RKO (cell line): ENCODE results near the gene FXYD2.
"Not testable (repeated sequence)": the region's sequence is repeated elsewhere in the genome, so short reads cannot be mapped to it uniquely, and the experiment has no call there.

ENCODE experiments used
- DNase-seq: peaks from one replicate; pipeline ENCODE4 v3.0.0-alpha.2; 2016; ENCODE audit warnings: low spot score

Gene FXYD2

DNA sequence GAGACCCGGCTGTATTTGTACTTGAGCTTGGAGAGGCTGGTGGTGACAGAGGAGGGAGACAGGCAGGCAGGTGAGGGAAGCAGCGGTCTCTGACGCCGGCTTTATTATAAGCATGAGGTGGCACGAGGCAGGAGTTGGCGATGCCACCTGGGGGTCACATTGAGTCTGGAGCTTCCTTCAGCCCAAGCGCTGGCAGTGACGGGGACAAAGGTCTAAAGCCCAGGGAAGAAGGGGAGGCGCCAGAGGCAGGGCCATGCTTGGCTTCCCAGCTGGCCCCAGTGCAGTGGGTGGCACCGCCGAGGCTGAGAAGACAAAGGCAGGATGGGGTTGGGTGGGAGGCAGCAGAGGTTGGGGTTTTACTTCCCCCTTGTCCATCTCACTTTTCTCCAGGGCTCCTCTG is 4.5 kb downstream of the FXYD2 start:
- no peak for DNase-seq

DNA sequence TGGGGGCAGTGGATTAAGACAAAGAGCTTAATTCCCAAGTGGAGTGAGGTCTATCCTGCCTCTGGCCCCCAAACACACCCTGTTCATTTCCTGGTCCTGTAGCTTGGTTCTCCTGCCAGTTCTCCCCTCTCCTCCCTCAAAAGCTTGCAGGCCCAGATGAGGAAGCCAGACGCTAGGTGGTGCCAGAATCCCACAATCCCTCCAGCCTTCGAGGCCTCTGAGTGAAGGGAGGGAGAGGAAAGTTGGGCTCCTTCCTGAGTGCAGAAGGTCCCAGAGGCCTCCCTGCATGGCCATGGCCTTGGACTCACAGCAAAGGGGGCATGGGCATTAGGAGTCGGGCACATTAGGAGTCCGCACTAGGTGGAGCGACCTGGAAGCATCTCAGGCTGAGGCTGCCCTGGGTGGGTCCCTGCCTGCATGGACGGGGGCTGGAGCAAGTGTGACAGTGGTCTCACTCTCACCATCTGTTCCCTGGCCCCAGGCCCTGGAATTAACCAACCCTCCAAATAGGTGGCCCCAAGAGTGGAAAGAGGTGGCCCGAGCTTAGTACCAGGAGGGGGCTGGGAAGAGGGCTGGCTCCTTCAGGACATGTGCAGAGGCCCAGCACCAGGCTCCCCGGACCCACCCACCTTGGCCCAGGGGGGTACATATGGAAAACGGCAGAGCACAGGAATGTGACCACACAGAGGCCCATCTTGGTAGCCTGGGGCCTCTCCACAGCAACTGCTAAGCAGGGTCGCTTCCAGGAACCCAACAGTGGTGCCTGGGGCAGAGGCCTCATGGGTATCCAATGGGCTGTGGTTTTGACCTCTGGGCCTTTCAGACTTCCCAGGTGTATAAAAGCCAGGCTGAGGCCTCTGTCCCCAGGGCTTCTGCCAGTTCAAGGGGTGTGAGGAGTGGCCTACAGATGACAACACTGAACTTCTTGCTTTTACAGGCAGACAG is 5.2 kb downstream of the FXYD2 start:
- DNase-seq = no peak

DNA sequence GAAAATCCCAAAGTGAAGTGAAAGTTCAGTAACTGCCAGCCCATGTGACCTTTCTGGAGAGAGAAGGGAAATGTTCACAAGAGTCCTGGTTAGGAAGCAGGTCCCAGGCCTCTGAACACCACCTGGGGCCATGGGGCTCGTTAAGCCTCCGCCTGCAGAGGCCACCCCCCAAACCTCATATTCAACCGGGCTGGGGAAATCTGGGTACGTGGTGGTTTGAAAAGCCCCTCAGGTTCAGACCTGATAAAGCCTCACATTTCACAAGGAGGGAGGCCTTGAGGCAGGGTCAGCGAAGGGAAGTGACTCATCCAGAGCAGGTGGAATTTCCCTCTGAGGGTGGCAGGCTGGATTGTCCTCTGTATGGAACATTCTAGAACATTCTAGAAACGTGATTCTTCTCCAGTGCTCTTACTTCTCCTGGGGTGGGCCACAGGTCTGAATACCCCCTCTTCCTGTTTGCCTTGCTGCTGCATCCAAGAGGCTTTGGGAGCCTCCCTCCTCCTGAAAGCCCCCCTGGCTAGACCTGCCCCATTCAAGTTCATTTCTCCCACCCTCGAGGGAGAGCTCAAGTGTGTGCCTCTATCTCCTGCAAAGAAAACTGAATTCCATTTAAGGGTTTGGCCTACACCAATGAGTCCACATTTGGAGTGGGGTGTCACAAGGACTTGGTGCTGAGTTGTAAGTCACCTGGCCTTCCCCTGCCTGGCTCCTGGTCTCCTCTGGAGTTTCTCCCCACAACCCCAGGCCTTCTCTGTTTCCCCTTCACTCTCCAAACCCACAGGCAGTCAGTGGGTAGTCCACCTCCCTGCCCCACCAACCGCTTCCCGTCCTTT is 6.3 kb downstream of the FXYD2 start:
- no peak for DNase-seq

DNA sequence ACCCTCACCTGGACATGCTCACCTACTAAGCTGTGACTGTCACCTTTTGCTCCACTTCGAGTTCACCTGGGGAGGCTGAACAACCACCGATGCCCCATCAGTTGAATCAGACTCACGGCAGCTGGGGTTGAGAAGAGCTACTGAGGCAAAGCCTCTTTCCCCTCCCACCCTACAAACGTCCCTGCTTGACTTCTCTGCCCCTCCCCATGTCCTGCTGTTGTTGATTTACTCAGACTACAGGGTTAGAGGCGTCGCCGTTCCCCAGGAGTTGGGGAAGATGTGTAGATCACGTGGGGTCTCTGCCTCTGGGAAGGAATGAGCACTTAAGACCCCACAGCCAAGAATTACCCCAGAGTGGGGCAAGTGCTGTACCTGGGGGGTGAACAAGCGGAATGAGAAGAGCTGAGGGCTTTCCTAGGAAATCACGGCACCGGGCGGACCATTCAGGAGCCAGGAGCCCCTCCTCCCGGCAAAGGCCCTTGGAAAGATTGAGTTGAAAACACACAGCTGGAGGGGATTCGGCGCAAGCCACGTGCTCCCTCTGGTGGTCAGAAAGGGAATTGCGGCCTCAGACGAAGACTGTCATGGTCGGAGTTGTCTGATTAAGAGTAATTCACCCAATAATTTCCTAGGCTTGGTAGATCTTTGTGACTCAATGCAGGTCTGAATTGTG is 7.0 kb downstream of the FXYD2 start:
- DNase-seq = peak; percentile 72

DNA sequence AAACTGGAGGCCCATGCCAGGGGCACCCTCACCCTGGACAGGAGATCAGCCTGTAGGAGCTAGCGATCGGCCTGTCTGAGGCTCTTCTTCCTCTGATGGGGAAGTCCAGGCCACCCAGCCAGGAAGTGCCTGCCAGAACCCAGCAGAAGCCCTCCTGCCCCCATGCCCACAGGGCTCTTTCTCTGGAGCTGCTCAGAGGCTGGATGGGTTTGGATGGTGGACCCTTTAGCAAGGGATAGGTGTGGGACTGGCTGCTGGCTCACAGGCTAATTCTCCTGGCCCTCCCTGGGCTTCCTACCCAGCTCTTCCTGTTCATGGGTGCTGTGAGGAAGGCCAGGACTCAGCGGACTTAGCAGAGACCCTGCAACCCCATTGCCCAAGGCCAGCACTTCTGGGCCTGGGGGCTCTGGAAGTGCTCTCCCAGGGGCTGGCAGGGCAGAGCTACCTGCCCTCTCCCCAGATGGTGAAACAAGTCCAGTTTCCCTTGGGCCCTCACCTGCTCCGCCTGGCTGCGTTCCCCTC is 7.6 kb downstream of the FXYD2 start:
- DNase-seq = no peak

DNA sequence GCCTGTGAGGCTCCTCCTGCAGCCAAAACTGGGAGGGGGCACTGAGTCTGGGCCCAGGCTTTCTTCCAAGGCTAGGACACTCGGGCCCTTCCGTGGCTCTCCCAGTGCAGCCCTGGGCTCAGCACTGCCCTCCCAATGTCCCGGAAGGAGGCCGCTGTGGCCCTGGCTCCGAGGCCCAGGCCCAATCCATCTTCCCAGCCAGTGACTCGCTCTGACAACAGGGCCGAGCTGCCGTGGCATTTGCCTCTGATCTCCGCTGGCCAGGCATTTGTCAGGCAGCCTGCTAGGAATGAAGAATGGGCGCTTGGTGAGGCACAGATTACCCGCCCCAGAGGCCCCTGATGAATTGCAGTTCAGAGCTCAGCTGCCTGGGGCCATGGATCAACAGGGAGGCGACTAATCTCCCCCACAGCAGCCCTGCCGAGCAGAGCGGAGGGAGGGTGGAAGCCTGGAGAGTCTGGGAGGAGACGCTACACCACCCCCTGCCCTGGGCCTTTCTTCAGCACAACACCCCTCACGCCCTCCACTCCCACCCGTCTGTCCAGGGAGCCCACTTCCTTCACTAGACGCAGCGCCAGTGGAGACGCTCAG is 8.3 kb downstream of the FXYD2 start:
- DNase-seq = peak; percentile 49

DNA sequence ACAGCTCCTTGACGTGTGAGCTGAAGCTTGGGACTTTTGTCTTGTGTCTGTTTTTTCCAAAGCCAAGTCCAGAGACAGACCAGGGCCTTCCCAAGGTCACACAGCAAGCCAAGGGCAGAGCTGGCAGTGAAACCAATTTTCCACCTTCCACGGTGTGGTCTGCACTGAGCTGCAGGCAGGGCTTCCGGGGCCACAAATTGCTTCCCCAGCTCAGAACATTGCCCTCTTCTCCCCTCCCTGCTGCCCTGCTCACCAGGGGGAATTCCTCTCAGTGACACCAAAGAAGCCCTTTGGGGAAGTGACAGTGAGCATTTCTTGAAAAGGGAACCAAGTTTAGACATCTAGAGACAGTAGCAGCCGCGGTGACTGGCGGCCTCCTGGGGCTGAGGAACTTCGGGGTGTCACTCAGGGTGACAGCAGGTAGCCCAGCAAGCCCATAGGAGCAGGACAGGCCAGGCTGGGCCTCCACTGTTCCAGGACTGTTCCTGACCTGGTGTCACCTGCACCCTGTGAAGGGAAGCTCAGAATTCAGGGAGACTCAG is 9.2 kb downstream of the FXYD2 start:
- DNase-seq = no peak

DNA sequence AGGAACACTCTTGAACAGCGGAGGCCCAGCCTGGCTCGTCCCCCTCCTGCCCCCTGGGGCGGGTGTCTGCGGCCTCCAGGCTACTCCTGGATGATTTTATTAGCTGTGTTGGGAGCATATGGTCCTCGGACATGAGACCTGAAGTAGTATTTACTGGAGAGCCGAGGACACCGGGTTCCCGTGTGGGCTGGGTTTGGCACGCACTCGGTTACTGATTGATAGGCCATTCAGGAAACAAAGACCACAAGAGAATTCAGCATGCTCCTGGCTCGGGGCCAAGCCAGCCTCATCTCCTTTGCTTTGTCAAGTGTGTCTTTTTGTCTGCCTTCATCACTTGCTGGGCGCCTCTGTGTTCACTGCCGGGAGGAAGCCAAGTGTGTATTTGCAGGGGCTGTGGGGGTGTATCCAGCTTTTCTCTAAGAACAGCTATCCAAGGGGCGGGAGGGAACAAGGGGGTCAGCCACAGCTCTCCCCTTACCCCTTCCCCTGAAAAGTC is 9.7 kb downstream of the FXYD2 start:
- no peak for DNase-seq

DNA sequence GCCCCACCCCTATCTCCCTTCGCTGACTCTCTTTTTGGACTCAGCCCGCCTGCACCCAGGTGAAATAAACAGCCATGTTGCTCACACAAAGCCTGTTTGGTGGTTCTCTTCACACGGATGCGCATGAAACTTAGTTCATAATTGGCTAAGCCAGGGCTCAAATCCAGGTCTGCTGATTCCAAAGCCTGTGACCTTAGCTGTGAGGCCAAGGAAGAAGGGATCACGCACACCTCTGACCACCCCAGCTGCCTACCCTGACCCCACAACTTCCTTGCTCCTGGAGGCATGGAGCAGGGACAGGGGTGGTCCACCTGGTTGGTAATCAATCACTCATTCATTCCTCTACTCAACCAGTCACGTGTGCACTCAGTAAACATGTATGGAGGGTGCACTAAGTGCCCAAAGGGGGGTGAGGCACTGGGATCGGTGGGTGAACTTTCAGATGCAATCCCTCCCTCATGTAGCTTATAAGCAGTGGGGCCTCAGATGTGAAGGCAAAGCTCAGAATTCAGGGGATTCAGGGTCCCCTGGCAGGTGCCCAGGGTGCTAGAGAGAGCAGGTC is 10.3 kb downstream of the FXYD2 start:
- DNase-seq = no peak

DNA sequence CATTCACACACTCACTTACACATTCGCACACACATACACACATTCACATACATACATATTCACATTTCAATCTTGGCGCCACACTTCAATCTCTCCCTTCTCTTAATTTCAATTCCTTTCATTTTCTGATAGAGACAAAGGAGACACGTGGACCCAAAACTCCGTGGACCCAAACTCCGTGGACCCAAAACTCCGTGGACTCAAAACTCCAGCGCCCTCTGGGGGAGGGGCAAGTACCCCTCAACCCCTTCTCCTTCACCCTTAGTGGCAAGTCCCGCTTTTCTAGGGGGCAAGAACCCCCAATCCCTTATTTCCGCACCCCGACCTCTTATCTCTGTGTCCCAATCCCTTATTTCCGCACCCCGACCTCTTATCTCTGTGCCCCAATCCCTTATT is 14.5 kb downstream of the FXYD2 start:
- not testable (repeated sequence) for DNase-seq

DNA sequence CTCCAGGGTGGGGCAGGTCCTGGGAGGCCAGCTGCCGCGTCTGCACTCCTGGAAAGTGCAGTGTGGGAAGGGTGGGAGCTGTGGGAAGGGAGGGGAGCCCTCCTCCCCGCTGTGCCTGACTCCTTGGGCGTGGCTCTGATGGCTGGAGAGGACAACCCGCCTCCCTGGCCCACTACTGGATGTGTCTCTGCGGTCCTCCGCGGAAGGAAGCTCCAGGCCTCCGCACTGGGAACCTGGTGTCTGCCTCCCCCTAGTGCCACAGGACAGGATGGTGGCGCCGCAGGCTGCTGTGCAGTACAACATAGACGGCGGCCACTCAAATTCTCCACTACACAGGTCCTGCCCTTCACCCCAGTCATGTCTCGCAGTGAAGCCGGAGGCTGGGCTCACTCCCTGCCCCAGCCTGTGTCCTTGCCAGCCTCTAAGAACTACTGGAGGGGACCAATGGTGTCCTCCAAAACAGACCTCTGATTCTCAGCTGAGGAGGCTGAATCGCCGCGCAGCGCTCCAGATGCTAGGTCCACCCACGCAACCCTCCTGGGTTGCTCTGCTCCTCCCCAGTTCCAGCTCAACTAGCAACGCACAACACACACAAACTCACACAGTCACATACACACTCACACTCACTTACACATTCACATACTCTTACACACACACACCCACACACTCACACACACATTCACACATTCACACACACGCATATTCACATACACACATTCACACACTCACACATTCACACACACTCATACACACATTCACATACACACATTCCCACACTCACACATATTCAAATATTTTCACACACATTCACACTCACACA is 15.1 kb downstream of the FXYD2 start:
- peak; percentile 67 for DNase-seq

DNA sequence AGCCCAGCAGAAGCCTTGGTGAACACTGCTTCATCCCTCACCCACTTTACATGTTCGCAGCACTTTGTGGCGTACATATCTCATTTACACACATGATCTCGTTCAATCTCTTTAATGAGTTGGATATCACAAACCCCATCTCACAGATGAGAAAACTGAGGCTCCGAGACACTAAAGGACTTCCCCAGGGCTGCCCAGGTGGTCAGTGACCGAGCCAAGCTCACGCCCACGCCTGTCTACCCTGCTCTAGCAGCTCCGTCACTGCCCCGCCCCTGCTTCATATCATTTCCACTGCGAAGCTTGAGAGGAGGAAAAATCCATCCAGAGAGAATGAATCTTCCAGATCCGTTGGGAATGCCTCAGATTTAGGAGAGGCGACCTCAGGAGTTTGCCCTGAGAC is 15.8 kb downstream of the FXYD2 start:
- no peak for DNase-seq

DNA sequence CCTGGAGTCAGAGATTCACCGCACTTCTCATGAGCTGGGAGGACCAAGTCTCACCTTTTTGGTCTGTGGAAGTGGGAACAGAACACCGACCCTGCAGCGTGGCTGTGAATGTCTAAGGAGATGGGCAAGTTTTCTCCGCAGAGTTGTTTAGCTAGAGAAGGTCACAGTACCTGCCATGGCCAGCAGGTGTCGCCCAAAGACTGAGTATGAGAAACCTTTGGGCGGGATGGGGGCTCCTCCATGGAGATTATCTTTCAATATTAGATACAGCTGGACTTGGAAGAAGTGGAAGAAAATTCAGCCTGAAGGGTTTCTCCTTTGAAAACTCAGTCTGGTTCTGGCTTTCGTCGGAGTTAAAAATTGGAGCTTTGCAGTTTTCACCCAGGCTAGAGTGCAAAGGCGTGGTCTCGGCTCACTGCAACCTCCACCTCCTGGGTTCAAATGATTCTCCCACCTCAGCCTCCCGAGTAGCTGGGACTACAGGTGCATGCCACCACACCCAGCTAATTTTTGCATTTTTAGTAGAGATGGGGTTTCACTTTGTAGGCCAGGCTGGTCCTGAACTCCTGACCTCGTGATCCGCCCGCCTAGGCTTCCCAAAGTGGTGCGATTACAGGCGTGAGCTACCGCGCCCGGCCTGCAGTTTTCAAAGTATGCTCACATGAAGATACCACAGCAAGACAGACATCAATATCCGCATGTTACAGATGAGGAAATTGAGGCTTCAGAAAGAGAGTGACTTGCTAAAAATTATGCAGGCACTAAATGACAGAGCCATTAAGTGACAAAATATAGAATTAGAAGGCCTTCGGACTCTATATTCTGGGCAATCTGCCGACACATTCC is 16.8 kb downstream of the FXYD2 start:
- no peak for DNase-seq

DNA sequence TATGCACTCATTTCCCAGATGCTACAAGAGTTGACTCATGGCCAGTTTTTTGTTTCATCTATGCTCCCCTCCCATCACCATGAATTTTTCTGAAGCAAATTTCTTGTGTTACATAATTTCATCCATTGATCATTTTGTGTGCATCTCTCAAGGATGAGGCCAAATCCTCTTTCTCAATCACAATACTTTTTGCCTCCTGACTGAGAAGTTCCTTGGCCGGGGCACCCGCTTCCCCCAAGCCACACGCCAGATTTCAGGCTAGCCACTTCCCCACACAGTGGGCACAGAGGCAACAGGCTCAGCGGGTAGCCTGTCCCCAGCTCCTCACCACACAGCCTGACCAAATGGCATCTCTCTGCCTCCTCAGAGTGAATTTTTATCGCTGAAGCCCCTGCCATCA is 17.7 kb downstream of the FXYD2 start:
- DNase-seq = no peak

DNA sequence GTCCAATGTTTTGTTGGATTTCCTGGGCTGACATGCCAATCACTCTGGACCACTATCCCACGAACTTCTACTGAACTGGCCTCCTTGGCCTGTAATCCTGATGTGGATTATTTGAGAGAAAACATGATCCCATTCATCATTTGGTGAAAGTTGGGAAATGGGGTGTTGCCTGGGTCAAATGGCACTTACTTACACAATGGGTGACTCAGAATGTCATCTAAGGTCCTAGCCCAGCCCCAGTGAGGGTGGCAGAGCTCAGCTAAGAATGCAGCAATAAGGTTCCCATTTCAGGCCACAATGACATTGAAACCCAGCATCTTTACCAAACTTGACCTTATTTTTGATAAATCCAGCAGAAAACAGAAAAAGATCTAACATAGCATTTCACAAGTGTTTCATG is 19.5 kb downstream of the FXYD2 start:
- DNase-seq = no peak

DNA sequence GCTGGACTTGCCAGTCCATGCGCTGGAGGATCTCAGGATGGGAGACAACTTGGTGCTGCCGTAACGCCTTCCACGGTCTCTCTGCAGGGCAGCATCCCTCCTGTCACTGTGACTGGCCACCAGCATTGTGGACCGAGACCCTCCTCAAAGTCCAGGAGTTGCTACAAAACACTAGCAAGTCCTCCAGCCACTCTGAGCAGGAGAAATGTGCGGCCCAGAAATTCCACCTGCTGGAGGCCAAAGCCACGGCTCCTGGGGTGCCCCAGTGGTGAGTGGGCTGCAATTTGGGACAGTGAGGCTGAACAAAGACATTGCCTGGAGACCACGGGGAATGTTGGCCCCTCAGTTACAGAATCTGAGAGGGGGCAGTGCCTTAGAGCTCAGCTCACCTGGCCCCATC is 20.6 kb downstream of the FXYD2 start:
- DNase-seq = no peak

DNA sequence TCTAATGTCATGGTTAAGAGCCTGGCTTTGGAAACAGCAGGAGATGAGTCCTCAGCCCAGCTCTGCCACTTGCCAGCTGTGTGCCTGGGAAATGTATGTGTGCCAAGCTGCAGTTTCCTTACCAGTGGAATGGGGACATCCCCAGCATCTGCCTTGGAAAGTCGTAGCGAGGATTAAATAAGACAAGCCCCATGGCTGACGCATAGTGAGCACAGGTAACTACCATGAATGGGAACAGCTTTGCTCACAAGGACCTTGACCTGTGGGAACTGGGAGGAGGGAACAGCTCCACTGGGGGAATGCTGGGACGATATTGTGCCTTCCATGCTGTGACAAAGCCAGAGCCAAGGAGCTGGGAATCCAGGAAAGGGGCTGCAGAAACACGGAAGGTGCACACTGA is 24.9 kb downstream of the FXYD2 start:
- no peak for DNase-seq

DNA sequence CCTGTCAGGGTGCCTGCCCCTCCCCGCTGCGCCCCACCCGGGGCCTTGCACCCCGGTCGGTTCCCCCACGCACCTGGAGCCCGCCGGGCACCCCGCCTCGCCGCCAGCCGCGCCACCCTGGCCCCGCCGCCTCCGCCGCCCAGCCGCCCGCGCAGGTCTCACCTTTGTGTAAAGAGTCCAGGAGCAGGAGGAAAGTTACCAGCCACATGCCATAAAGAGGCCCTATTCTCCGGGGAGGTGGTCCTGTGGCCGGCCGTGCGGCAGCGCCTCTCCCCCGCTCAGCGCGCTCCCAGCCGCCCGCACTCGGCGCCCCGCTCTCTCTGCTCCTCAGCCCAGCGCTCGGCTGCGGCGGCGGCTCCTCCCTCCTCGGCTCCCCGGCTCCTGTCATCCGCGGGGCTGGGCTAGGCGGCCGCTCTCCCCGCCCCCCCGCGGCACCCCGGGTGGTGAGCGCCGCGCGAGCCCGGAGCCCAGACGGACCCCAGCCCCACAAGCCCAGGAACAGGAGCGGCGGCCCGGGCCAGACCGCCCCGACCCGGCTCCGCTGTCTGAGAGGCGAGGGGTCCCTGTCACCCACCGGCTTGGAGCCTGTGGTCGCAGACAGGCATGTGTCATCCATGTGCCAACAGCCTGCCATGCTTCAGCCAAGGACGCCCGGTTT is 27.5 kb downstream of the FXYD2 start, which contains the start of gene DSCAML1:
Gene DSCAML1, minus strand, starts transcription at position 345 of the 658 bp plus-strand sequence. Its CDS starts 137 bp downstream, at position 208.
- no peak for DNase-seq

DNA sequence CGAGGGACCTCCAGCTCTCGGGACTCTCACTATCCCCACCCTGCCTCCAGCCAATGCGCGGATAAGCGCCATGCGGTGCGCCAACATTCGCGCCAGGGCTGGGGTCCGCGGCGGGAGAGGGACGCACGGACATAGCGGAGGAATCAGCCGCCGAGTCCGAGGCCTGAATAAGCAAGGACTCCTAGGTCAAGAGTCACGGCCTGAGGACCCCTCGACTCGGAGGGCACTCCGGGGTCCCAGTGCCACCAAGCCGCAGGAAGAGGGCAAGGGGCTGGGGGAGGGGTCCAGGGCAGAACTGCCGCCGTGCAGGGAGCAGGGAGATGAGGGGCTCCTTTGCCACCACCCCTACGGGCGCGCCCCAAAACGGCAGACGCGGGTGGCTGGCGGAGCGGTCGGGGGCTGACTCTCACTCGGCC is 28.1 kb downstream of the FXYD2 start:
- DNase-seq = no peak
